GM19372 (cell line): Measurements from ENCODE around the gene ISY1.
"Not testable (repeated sequence)": the region's sequence is repeated elsewhere in the genome, so short reads cannot be mapped to it uniquely, and the experiment has no call there.

Experiments
- ATAC-seq: cut with Tn5 transposase; IDR thresholded peaks from one replicate; pipeline ENCODE4 v1.9.1; 2021; ENCODE audit warnings: mild to moderate bottlenecking, low read depth, moderate library complexity; ENCODE audit not compliant: unreplicated experiment

The ISY1 gene

DNA sequence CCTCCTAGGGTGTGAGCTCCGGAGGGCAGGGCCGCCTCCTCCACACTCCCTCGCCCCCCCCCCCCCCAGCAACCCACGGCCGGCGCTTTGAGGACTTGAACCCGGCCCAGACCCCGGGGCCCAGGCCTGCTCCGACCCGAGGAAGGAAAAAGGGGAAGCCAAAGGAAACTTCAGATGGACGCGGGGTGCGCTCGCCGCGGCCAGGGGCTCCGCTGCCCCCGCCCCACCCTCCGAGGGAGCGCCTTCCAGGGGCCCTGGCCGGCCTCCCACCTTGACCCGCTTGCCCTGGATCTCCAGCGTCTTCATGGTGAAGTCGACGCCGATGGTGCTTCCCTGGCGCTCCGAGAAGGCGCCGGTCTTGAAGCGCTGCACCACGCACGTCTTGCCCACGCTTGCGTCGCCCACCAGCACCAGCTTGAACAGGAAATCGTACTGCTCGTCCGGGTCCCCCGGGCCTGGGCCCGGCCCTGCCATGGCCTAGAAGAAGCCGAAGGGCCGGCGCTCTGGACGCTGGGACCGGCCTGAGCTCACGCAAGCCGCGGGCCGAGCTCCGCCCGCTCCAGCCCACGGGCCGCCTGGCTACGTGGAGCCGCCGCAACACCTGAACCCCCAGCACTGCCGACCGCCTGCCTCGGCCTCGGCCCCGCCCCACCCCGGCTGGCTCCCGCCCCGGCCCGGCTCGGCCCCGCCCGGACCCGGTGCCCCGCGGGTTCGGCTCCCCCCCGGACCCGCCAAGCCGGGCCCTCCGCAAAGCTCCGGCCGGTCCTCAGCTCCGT, 39.7 kb downstream of the ISY1 start:
- peak; percentile 30 for ATAC-seq

DNA sequence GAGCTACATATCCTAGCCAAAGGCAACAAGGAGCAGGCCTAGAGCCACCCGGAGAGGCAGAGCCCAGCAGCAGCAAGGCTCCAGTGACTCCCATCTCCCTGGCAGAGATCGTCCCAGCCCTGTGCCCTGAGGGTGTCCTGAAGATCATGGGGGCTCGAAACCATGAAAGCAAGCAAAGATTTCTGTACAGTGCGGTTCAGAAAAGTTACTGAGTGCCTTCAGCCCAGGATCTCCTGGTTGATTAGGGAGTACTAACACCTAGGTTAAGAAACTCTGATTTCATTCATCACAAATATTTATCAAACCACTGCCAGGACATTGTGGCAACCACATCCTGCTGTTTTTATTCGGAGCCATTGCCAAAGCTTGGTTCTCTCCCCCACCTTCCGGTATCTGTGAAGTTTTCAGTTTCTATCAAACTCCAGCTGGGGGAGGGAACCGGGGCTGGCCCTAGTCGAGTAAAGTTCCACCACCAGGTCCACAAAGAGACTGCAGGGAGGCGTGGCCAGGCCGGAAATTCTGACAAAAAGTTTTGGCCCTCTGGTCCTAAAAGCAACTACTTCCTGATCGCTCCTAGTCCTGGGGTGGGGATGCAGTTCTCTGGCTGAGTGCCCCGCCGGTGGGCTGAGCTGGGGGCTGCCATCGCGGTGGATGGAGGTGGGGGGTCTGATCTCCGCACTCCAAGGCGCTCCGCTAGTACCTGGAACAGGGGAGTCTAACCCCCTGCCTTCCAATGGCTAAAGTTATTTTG, 40.4 kb downstream of the ISY1 start:
- ATAC-seq = peak; percentile 62

DNA sequence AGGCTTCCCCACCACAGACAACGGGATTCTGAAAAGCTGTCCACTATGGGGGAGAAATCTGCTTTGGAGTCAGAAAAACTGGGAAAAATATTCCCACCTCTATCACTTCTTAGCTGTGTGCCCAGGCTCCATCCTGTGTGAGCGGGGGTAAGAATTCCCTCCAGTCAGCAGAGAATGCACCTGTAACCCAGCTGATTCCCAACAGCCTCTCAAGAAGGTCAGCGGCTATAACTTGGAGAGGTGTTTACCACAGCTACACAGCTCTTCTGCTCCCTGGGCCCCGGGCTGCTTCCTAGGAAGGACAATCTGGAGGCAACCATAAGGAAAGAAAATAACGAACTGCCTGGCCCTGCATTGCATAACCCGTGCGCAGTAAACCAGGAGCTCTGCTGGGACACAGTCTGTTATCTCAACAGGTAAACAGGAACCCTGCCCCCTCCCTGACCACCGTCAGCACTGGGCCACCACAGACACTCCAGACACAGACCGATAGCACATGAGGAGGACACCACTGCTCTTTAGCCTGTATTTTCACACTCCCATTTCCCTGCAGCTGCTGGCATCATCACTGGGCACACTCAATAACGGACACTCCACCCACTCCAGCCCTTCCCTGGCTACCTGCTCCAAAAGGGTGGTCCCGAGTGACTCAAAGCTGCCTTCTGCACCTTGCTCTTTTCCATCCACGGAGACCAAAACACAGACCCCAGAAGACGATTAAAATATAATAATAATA, 41.3 kb downstream of the ISY1 start:
- no peak for ATAC-seq

DNA sequence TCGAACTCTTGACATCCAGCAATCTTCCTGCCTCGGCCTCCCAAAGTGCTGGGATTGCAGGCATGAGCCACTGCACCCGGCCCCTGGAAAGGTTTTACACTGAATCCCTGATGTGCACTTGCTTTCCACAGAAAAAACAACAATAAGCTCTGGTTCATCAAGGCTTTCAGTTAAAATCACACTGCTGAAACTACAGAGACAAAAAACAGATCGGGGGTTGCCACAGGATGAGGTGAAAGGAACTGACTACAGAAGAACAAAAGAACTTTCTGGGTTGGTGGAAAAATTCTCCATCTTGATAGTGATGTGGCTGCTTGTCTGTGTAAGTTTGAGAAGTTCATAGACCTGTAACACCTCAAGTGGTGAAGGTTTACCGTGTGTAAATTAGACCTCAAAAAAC, 42.1 kb downstream of the ISY1 start:
- ATAC-seq = no peak

DNA sequence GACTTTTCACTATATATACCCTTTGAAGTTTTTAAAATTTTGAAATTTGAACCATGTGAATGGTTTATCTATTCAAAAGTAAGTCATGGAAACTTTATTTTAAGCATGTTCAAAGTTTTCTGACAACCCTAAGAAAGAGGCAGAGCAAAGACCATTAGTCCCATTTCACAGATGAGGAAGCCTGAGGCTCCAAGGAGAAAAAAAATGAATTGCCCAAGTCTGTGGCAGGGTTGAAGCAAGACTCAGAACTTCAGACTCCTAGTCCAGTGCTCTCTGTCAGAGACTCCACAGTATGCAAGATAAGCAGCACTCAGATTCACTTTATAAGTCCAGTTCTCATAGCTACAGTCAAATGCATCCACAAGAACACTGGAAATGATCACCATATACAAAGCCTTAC, 43.7 kb downstream of the ISY1 start:
- ATAC-seq = no peak

DNA sequence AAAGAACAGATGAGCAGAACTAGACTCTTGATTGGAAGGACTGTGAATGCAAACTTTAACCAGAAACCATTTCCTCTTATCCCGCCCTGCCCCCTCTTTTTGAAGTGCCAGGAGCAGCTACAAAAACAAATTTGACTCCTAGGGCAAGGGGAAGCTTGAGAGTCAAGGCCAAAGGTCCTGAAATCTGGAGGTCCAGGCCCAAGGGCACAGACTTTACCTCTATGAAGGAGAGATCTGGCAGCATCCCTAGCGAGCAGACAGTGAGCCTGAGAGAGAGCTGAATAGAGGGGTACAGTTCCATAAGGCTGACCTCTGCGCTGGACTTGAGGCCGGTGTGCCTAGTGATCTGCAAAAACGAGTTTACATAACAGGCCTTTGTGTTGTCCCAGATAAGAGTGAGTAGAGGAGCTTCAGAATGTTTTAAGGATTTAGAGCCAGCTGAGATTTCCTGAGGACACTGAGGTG, 44.3 kb downstream of the ISY1 start:
- ATAC-seq = no peak

DNA sequence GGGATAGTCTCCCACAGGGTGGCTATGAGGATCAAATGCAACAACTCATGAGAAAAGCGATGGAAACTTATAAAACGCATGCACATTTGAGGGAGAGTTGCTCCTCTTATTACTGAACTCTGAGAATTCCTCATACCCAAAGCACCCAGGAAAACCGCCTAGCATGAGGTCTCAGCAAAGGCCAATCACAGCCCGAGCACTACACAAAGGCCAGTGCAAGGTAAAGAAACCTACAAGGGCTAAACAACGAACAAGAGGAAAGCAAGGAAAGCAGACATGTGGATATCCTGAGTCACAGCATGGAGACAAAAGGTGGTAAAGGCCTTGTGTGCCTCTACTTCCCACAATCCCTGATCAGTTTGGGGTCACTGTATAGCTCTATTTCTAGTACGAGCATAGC, 46.4 kb downstream of the ISY1 start:
- ATAC-seq = no peak

DNA sequence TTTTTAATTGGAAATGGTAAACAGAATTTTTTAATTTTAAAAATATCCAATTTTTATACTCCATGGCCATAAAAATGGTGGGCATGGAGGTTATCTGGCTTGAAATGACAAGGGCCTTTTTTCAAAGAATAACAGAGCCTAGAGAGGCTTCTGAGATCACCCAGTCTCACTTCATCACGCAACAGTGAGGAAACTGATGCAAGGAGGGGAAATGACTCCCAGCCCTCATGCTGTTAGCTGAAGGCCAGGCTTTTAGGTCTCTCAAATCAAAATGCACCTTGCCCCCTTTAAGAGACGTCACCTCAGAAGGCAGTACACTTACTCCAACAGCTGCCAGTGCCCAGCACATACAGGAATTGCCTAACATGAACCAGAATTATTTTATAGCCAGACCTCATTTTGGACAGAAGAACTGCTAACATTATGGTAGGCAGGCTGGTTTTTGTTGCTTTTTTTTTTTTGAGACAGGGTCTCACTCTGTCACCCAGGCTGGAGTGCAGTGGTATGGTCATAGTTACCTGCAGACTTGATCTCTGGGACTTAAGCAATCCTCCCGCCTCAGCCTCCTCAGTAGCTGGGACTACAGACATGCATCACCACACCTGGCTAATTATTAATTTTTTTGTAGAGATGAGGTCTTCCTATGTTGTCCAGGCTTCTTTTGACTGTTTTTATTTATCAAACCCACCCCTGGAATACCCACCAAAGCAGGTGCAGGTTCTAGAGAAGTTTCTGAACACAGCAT, 48.4 kb downstream of the ISY1 start:
- ATAC-seq = no peak

DNA sequence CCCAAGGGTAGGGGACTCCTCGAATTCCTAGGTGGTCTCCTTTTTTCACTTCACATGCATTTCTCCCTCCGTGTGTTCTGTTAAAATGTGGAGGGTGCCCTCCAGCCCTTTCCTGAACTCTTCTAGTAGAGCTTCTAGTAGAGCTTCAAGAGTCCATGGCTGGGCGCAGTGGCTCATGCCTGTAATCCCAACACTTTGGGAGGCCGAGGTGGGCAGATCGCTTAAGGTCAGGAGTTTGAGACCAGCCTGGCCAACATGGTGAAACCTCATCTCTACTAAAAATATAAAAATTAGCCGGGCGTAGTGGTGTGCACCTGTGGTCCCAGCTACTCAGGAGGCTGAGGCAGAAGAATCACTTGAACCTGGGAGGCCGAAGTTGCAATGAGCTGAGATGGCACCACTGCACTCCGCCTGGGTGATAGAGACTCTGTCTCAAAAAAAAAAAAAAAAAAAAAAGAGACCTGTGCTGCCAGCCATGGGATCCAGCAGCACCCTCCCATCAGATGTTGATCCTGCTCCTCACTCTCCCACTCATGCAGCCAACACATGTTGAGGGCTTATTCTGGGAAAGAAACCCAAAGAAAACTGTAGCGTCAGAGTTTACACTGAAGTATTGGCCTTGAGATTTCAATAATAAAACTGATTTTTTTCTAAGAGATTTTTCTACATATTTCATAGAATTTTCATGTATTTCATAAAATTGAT, 49.6 kb downstream of the ISY1 start:
- not testable (repeated sequence) for ATAC-seq

DNA sequence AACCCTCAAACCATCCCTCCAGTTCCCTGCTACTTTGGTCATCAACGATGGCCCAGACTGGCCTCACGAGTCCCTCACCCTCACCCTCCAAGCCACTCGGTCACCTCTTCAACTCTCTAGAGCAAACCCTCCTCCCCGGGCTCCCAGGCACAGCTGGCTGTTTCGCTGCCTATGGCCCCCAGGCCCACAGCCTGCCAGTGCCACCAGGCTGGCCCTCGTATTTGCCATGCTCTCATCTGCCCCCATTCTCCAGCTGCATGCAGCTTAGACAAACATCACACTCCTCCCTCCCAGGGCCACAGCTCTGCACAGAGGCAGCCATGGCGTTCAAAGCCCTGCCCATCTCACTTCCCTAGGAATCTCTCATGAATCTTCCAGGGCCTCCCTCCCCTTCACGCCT, 53.1 kb downstream of the ISY1 start:
- no peak for ATAC-seq

DNA sequence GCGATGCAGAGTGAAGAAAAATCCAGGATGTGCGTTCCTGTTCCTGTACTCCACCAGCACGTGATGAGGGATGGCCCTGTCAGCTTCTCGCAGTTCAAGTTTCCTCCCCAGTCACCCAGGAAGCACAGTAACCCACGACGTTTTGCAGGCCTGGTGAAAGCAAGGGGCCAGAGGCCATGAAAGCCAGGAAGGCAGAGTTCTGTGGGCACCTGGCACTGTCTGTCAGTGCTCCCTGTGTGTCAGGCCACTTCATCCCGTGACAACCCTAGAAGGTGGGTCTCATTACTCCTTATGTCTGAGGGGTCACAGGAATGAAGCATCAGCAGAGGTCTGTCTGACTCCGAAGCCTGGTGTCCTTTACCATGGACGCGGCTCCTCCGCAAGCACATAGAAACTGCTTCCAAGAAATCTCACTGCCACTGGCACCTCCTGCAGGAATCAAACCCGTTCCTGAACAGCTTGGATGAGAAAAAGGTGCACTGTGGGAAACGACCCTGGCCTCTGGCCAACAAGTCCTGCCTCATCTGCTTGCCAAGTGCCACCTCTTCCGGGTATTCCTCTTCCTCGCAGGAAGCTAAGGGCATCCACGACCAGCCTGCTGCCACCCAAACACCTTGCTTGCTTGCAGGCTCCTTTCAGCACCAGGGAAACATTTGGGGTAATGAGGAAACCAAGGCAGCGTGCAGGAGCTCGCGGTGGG, 53.8 kb downstream of the ISY1 start:
- no peak for ATAC-seq

DNA sequence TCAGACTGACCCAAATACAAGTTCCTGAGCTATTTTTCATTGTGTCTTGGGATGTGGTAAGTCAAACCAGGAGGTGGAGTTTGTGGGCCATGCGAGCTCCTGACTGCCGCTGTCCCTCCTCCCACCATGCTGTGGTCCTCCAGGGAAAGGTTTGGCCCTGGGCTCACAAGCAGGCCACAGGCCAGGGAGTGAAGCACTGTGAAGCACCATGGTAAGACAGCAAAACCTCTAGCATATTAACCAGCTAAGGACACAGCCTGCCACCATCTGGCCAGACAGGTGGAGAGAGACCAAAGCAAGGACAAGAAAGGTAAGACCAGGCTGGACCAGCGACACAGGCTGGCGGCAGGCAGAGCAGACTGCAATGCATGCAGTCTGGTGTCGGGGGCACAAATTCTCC, 54.5 kb downstream of the ISY1 start:
- no peak for ATAC-seq

DNA sequence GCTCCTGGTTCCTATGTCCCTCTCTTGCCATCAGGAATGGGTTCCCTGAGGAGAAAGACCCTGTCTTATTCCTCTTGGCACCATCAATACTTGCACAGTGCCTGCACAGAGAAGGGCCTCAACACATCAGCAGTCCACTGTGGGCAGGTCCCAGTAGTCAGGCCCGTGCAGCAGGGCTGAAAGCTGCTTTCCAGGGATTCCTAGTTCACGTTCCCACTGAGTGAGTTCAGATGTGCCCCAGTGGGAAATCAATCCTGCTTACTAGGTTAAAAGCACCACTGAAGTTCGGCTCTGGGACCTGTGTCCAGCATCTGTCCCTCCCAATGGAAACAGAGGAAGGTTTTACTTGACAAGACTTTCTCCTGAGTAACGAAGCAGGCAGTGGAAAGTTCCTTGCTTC, 55.0 kb downstream of the ISY1 start:
- ATAC-seq = no peak

DNA sequence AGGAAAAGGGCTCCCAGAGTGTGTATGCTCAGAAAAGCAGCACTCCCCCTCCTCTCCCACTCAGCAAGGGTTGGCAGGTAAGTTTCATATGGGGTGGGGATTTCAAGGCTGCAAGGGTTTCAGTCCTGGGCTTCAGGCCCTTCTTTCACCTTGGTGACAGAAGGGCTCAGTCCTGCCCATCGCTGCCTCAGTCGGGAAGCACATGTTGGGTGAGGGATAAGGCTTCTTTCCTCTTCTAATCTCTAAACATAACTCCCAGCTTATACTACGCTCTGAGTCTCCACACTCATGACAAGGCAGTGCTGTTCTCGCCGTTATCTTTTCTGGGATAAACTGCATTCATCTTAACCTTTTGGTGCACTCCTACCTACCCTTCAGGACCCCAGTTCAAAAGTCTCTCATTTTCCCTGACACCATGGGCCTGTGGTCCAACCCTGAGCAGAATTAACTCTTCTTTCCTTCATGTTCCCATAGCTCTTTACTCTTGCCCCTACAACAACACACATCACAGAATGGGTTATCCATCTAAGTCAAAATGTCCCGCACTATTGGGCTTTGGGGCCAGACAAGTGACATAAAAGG, 56.3 kb downstream of the ISY1 start:
- no peak for ATAC-seq

DNA sequence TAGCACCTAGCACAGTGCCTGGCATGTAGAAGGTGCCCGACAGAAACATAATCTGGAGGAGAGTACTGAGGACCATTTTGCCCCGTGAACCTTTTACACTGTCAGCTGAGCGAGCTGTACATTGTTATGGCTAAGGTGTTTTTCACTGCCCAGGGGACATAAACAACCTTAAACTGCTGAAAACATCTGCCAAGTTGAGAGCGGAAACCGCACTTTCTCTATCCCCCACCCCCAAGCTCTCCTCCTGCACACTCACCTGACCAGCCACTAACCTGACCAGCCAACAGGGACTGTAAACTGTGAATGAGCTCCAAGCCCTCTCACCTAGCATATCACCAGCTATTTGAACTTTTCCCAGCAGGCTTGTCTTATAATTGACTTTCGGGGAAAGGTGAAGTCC, 56.8 kb downstream of the ISY1 start:
- no peak for ATAC-seq

DNA sequence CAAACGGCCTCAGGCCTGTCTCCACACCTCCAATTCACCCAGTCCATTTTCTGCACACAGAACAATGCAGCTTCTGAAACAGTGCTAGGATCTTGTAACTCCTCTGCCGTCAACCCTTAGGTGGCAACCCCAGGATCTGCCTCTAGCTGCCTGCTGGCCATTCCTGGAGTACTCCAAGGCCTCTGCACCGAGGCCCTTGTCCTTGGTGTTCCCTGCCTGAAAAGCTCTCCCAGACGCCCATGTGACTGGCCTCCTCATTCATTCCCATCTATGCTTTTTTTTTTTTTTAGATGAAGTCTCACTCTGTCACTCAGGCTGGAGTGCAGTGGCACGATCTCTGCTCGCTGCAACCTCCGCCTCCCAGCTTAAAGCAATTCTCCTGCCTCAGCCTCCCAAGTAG, 57.6 kb downstream of the ISY1 start:
- no peak for ATAC-seq

DNA sequence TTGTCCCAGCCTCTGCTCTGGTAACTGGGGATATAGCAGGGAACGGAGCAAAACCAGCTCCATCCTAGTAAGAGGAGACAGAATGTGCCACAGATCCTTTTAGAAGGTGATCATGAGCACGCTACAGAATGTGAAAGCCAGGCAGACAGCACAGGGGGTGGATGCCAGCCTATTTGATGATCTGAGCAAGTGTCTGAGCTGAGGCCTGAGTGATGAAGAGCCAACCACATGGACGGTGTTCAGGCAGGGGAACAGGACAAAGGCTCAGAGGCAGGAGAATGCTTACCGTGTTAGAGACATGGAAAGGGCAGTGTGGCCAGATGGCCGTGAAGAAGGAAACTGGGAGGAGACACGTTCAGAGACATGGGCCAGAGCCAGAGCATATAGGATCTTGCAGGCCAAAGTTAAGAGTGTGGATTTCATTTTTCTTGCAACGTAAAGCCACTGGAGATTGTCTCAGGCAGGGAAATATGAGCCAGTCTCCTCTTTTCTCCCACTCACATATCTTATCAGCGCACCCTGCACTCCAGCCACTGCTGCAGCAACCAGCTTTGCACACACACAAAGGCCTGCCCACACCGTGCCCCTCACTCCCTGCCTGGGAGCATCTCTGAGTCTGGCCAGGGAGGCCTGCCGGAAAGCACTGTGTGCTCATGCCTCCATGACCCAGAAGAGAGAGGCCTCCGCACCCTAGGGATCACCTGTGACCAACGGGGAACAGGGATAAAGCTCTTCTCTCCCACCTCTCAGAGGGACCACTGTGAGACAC, 59.3 kb downstream of the ISY1 start:
- no peak for ATAC-seq

DNA sequence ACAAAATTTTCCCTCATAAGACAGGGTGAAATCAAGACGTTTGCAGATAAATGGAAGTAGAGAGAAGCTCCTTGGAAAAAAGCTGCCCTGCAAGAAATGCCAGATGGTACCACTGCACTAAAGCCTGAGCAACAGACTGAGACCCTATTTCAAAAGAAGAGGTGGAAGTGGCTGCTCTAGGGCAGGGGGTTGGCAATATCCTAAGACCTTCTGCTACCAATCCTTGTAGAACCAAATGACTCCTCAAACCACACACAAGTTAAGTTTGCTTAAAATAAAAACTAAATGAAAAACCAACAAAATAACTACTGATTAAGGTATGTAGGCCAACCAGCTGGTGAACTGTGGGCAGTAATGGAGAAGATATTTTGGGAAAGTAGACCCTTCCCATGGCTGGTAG, 60.6 kb downstream of the ISY1 start:
- ATAC-seq = no peak
